Measurements from ENCODE around the gene SYNE3.

DNA sequence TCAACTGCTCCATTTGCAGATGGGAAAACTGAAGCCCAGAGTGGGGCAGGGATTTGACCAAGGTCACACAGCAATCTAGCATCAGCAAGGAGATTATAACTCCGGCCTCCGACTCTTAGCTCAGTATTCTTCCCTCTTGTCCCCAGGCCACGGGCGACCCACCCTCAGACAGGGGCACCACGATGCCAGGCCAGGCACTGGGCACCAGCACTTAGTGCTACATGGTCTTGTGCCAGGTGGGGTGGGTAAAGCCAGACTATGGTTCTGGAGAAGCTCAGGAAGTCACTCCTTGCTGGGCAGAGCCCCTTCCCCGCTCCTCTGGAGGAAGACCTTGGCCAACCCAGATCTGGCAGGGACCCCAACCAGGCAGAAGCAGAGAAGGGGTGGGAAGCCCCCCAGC is 41.5 kb downstream of the SYNE3 start:
- TF ChIP-seq, protein P1, sequence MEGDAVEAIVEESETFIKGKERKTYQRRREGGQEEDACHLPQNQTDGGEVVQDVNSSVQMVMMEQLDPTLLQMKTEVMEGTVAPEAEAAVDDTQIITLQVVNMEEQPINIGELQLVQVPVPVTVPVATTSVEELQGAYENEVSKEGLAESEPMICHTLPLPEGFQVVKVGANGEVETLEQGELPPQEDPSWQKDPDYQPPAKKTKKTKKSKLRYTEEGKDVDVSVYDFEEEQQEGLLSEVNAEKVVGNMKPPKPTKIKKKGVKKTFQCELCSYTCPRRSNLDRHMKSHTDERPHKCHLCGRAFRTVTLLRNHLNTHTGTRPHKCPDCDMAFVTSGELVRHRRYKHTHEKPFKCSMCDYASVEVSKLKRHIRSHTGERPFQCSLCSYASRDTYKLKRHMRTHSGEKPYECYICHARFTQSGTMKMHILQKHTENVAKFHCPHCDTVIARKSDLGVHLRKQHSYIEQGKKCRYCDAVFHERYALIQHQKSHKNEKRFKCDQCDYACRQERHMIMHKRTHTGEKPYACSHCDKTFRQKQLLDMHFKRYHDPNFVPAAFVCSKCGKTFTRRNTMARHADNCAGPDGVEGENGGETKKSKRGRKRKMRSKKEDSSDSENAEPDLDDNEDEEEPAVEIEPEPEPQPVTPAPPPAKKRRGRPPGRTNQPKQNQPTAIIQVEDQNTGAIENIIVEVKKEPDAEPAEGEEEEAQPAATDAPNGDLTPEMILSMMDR (IDR thresholded peaks at IDR 0.05): no peak
- TF ChIP-seq POLR2A (IDR thresholded peaks at IDR 0.05) (no peak), POLR2AphosphoS5 (IDR thresholded peaks at IDR 0.05; ENCODE audit: insufficient read depth in 1 of 2, low read depth in 1 of 2) (no peak)

Measured in vagina (tissue), 2 donors.